ENCODE results near the gene POU3F3.

GRCh38 chr2:104870100-104870975, 16.4 kb downstream of the POU3F3 start:
- TF ChIP-seq CTCF (conservative IDR thresholded peaks at IDR 0.05; ENCODE audit: low read length) (no peak), EZH2phosphoT487 (IDR thresholded peaks at IDR 0.05; ENCODE audit: borderline replicate concordance) (no peak)
